Karpas-422 (cell line): ENCODE measurements around the gene ENOX1. TPM values are rescaled to one million over a fixed set of nuclear protein-coding genes. Genes with fewer than 3 reads are reported as not detected.

ENCODE experiments used
- DNase-seq: peaks from one replicate; pipeline ENCODE4 v3.0.0-alpha.2; 2015
- H2AFZ ChIP-seq: fragments of 200-600 bp; sonication (generic); 2 replicates; pipeline ENCODE4 v1.6.1; 2014; ENCODE audit warnings: antibody characterized with exemption, low read length, mixed read lengths
- H3K27ac ChIP-seq: fragments of 200-600 bp; sonication (generic); 2 replicates; pipeline ENCODE4 v1.5.1; 2014; ENCODE audit warnings: mild to moderate bottlenecking, low read length, moderate library complexity
- H3K27me3 ChIP-seq: fragments of 200-600 bp; sonication (generic); 2 replicates; pipeline ENCODE4 v1.6.1; 2014; ENCODE audit warnings: low read length, mixed read lengths
- H3K36me3 ChIP-seq: fragments of 200-600 bp; sonication (generic); 2 replicates; pipeline ENCODE4 v1.6.1; 2014; ENCODE audit warnings: low read length, mixed read lengths; ENCODE audit not compliant: insufficient read depth
- H3K4me1 ChIP-seq: fragments of 200-600 bp; sonication (generic); 2 replicates; pipeline ENCODE4 v1.6.1; 2014; ENCODE audit warnings: mild to moderate bottlenecking, low read length, mixed read lengths
- H3K4me2 ChIP-seq: fragments of 200-600 bp; sonication (generic); 2 replicates; pipeline ENCODE4 v1.6.1; 2014; ENCODE audit warnings: low read length, low read depth, mild to moderate bottlenecking; ENCODE audit not compliant: poor library complexity, severe bottlenecking
- H3K4me3 ChIP-seq: fragments of 200-600 bp; sonication (generic); 2 replicates; pipeline ENCODE4 v1.5.1; 2014; ENCODE audit warnings: mild to moderate bottlenecking, antibody characterized with exemption, low read length, mixed read lengths
- H3K79me2 ChIP-seq: fragments of 200-600 bp; sonication (generic); 2 replicates; pipeline ENCODE4 v1.6.1; 2014; ENCODE audit warnings: mild to moderate bottlenecking, low read length, mixed read lengths
- H3K9ac ChIP-seq: fragments of 200-600 bp; sonication (generic); 2 replicates; pipeline ENCODE4 v1.6.0; 2014; ENCODE audit warnings: low read length
- H3K9me2 ChIP-seq: fragments of 200-600 bp; sonication (generic), shearing (Covaris generic); replicated peaks from 2 replicates; pipeline ENCODE4 v1.6.0; 2014; ENCODE audit warnings: mild to moderate bottlenecking, low read length, moderate library complexity; ENCODE audit not compliant: insufficient read depth
- H3K9me3 ChIP-seq: fragments of 300-700, 200-600 bp; sonication (generic); 2 replicates; pipeline ENCODE4 v1.6.1; 2014; ENCODE audit warnings: low read length, mixed read lengths
- H4K20me1 ChIP-seq: fragments of 200-600 bp; sonication (generic); 2 replicates; pipeline ENCODE4 v1.6.1; 2014; ENCODE audit warnings: mild to moderate bottlenecking, antibody characterized with exemption, low read length, low read depth; ENCODE audit not compliant: insufficient read depth
- total RNA-seq: library from RNA; depleted of rRNA; stranded (reverse); fragments of >200 nt; shearing (Covaris generic); gene quantifications from 2 replicates; pipeline ENCODE4 v1.2.3, GENCODE V29; 2014; ENCODE audit warnings: low replicate concordance

ENOX1 gene
- total RNA-seq, 1 experiment from 2014 or later: not detected

GRCh38 chr13:43514311-43514710 lies 272.5 kb downstream of the ENOX1 start:
- Histone ChIP-seq H4K20me1 (no peaks in the 10 kb centered on the region), H3K9me2 (no peaks in the 10 kb centered on the region), H3K9ac (no peak overlapping the region), H3K9me3 (no peaks in the 10 kb centered on the region), H3K79me2 (no peaks in the 10 kb centered on the region), H3K4me2 (no peak overlapping the region), H3K4me3 (no peak overlapping the region), H3K36me3 (no peaks in the 10 kb centered on the region), H3K27ac (no peak overlapping the region), H2AFZ (no peak overlapping the region), H3K4me1 (no peaks in the 10 kb centered on the region), H3K27me3 (no peaks in the 10 kb centered on the region)
- no peak for DNase-seq

GRCh38 chr13:43512221-43512620 lies 274.6 kb downstream of the ENOX1 start:
- Histone ChIP-seq H3K36me3 (no peaks in the 10 kb centered on the region), H3K9me2 (no peaks in the 10 kb centered on the region), H3K9ac (no peak overlapping the region), H3K27me3 (no peaks in the 10 kb centered on the region), H3K4me3 (no peak overlapping the region), H4K20me1 (no peaks in the 10 kb centered on the region), H3K4me2 (no peak overlapping the region), H3K4me1 (no peaks in the 10 kb centered on the region), H2AFZ (no peak overlapping the region), H3K79me2 (no peaks in the 10 kb centered on the region), H3K27ac (no peak overlapping the region), H3K9me3 (no peaks in the 10 kb centered on the region)
- no peak for DNase-seq

GRCh38 chr13:43510956-43511901 lies 275.5 kb downstream of the ENOX1 start:
- no peaks in the 10 kb centered on the region for H3K9me2 ChIP-seq
- H3K36me3 ChIP-seq: no peaks in the 10 kb centered on the region
- H3K9ac ChIP-seq: no peak overlapping the region
- no peaks in the 10 kb centered on the region for H4K20me1 ChIP-seq
- H3K79me2 ChIP-seq: no peaks in the 10 kb centered on the region
- no peak overlapping the region for H3K27ac ChIP-seq
- DNase-seq: no peak
- no peak overlapping the region for H3K4me3 ChIP-seq
- H3K9me3 ChIP-seq: no peaks in the 10 kb centered on the region
- H2AFZ ChIP-seq: no peak overlapping the region
- no peak overlapping the region for H3K4me2 ChIP-seq
- H3K27me3 ChIP-seq: no peaks in the 10 kb centered on the region
- no peaks in the 10 kb centered on the region for H3K4me1 ChIP-seq

- Histone ChIP-seq H3K27ac (no peak overlapping the region), H3K27me3 (no peaks in the 10 kb centered on the region), H3K4me2 (no peak overlapping the region), H2AFZ (no peak overlapping the region), H3K36me3 (no peaks in the 10 kb centered on the region), H3K9me3 (no peaks in the 10 kb centered on the region), H3K9me2 (no peaks in the 10 kb centered on the region; the same call in 1 of the 2 replicates), H3K4me3 (no peak overlapping the region), H4K20me1 (no peaks in the 10 kb centered on the region), H3K4me1 (no peaks in the 10 kb centered on the region), H3K9ac (no peak overlapping the region), H3K79me2 (no peaks in the 10 kb centered on the region)
- no peak for DNase-seq
These were observed 291.0 kb downstream of the ENOX1 start for GRCh38 chr13:43495732-43496131.

- H3K27me3 ChIP-seq: no peaks in the 10 kb centered on the region
- H3K36me3 ChIP-seq: no peaks in the 10 kb centered on the region
- DNase-seq: no peak
- H3K4me2 ChIP-seq: no peak overlapping the region
- H3K9ac ChIP-seq: no peak overlapping the region
- no peak overlapping the region for H2AFZ ChIP-seq
- no peaks in the 10 kb centered on the region; the same call in 1 of the 2 replicates for H3K9me2 ChIP-seq
- no peak overlapping the region for H3K27ac ChIP-seq
- H3K9me3 ChIP-seq: no peaks in the 10 kb centered on the region
- H3K4me1 ChIP-seq: no peaks in the 10 kb centered on the region
- H4K20me1 ChIP-seq: no peaks in the 10 kb centered on the region
- H3K4me3 ChIP-seq: no peak overlapping the region
- H3K79me2 ChIP-seq: no peaks in the 10 kb centered on the region
These were observed 292.6 kb downstream of the ENOX1 start for GRCh38 chr13:43494206-43494605.

- Histone ChIP-seq H3K27ac (no peak overlapping the region), H3K4me3 (no peak overlapping the region), H3K9me2 (no peaks in the 10 kb centered on the region), H2AFZ (no peak overlapping the region), H3K36me3 (no peaks in the 10 kb centered on the region), H3K9me3 (no peaks in the 10 kb centered on the region), H3K4me1 (no peaks in the 10 kb centered on the region), H3K27me3 (no peaks in the 10 kb centered on the region), H3K79me2 (no peaks in the 10 kb centered on the region), H3K9ac (no peak overlapping the region), H4K20me1 (no peaks in the 10 kb centered on the region), H3K4me2 (no peak overlapping the region)
- no peak for DNase-seq
These were observed 293.2 kb downstream of the ENOX1 start for GRCh38 chr13:43493496-43494000.

GRCh38 chr13:43492745-43493144 lies 294.0 kb downstream of the ENOX1 start:
- no peaks in the 10 kb centered on the region for H3K27me3 ChIP-seq
- no peak overlapping the region for H3K27ac ChIP-seq
- no peak overlapping the region for H3K4me3 ChIP-seq
- H3K4me2 ChIP-seq: no peak overlapping the region
- H3K36me3 ChIP-seq: no peaks in the 10 kb centered on the region
- H2AFZ ChIP-seq: no peak overlapping the region
- DNase-seq: no peak
- H3K9ac ChIP-seq: no peak overlapping the region
- no peaks in the 10 kb centered on the region for H3K79me2 ChIP-seq
- no peaks in the 10 kb centered on the region for H4K20me1 ChIP-seq
- no peaks in the 10 kb centered on the region for H3K9me2 ChIP-seq
- H3K9me3 ChIP-seq: no peaks in the 10 kb centered on the region
- H3K4me1 ChIP-seq: no peaks in the 10 kb centered on the region

- Histone ChIP-seq H4K20me1 (no peaks in the 10 kb centered on the region), H3K27ac (no peak overlapping the region)
These were observed 294.5 kb downstream of the ENOX1 start for GRCh38 chr13:43492311-43492710.

More at GRCh38 chr13:43492311-43492710, 294.5 kb downstream of the ENOX1 start:
- Histone ChIP-seq H3K36me3 (no peaks in the 10 kb centered on the region), H2AFZ (no peak overlapping the region), H3K4me2 (no peak overlapping the region), H3K27me3 (no peaks in the 10 kb centered on the region), H3K4me3 (no peak overlapping the region), H3K9me2 (no peaks in the 10 kb centered on the region), H3K9ac (no peak overlapping the region), H3K9me3 (no peaks in the 10 kb centered on the region), H3K4me1 (no peaks in the 10 kb centered on the region), H3K79me2 (no peaks in the 10 kb centered on the region)
- DNase-seq: no peak
